ENCODE data around the gene LNX2.

LNX2 gene

DNA sequence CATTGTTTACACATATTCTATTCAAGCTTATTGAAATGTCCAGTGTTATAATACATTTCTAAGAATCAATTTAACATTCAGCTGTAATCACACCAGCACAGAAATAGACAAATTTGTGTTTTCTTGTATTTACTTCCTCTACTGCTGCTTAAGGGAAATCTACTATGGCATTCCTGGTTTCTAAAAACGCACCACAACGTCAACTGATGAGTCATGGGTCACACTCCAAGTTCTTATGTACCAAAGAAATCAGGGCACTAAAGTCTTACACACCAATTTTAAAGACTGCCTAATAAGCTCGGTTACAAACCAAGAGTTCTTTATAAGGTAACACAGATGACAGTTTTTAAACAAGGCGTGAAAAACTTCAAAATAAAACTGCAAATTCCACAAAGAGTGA, 13.2 kb downstream of the LNX2 start:
- DNase-seq: no peak

- DNase-seq: no peak
These were observed 14.6 kb downstream of the LNX2 start for GRCh38 chr13:27605610-27606200.

GRCh38 chr13:27605099-27605498, 15.2 kb downstream of the LNX2 start:
- DNase-seq: no peak

DNA sequence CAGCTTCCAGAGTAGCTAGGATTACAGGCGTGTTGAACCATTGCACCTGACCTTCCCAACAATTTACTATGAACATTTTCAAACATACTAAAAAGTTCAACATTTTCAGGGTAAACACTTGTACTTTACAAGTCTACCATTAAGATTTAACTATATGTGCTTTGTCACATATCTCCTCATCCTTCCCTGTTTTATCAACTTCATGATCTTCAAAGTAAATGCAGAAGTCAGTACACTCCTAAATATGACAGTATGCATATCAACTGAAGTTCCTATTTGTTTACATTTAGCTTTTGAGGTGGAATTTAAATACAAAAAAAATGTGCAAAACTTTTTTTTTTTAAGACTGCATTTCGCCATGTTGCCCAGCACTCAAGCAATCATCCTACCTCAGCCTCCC, 18.5 kb downstream of the LNX2 start:
- DNase-seq: no peak

DNA sequence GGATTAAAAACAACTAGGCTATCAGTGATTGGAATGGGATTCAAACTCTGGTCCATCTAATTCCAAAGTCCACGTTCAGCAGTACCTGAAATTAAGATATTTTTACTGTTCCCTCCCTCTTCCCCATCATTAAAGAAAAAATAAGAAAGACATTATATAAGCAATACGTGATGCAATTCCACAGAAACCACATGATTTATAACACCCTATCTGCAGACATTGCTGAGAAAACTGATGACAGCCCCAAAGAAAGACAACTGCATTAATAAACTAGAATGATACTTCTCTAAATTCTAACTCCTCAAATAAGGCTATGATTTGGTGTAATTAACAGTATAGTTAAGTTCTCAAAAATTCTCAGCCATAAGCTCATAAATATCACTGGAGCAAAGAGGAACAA, 19.1 kb downstream of the LNX2 start:
- DNase-seq: no peak

GRCh38 chr13:27600711-27601110, 19.6 kb downstream of the LNX2 start:
- no peak for DNase-seq

DNA sequence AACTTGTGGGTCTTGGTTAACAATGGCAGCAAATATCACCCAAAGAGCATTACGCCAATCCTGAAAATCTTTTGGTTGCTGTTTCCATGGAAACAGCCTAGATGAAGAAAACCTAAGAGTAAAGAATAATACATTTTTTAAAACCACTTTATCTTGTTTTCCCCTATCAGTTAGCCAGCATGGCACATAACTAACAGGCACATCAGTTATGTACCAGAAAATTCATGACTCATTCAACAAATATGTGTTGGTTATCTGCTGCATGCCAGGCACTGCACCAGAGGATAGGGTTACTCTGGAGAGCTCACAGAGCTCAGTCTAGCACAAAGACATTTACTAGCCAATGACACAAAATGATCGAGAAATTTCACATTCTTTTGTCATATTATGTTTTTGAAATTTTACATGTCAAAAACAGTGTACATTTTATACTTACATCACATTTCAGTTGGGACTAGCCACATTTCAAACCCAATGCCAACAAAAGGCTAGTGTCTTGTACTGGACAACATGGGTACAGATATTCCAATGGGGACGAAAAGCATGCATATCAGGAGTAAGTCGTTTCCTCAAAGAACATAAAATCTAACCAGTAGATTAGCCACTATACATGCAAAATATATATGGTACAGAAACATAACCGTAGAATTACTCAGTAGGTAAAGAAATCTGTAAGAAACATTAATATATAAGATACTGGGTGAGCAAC, 20.3 kb downstream of the LNX2 start:
- no peak for DNase-seq

GRCh38 chr13:27599096-27599495, 21.2 kb downstream of the LNX2 start:
- DNase-seq: no peak

GRCh38 chr13:27595055-27595811, 25.1 kb downstream of the LNX2 start:
- no peak for DNase-seq

DNA sequence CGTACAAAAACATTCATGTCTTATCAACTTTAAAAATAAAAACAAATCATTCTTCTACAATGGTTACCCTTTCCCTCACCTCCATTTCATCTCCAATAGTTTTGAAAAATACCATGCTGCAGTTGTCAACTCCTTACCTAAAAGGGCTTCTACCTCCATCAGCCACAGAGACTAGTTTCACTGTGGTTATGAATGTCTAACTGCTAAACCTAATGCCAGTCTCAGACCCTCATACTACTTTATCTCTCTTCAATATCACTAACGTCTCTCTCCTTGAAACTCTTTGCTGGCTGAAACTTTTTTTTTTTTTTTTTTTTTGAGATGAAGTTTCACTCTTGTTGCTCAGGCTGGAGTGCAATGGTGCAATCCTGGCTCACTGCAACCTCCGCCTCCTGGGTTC, 27.1 kb downstream of the LNX2 start:
- no peak for DNase-seq

- no peak for DNase-seq
These were observed 27.5 kb downstream of the LNX2 start for GRCh38 chr13:27592865-27593264.

DNA sequence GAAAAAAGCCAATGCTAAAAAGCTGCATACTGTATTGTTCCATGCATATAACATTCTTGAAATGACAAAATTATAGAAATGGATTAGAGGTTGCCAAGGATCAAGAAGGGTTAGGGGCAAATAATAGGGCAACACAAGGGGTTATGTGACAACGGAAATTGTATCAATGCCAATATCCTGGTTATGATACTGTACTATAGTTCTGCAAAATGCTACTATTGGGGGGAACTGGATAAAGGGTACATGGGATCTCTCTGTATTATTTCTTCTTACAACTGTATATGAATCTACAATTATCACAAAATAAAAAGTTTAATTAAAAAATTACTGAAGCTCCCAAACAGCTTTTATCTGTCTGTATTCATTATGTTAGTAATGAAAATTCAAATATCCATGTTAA, 31.9 kb downstream of the LNX2 start:
- no peak for DNase-seq

DNA sequence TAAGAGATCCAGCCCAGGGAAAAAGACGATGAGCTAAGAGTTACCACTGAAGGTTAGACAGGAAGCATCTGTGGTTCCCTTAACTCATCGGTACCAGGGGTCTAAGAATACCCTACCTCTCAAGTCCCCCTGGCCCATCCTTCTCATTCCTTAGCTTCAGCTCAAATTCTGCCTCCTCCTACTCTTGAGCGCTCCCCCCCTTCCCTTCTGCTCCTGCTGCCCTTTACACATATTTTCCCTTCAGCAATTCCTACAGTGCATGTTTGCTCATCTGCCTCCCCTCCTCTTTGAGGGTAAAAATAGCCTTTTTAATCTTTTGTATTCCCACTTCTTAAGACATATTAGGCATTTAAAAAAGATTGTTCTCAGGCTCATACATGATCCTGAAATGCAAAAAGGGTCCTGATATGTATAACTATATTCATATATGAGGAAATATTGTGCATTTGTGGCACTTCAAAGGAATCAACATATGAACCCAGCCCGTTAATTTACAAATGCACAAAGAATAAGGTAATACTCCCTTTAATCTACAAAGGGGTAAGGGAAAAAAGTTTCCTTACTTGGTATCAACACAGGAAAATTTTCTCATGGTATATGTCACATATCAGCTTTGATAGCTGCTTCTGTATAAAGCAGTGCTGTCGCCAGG, 33.1 kb downstream of the LNX2 start:
- no peak for DNase-seq

GRCh38 chr13:27583645-27584044, 36.7 kb downstream of the LNX2 start:
- no peak for DNase-seq

- DNase-seq: peak in 5 of 58 donors; percentile 1 to 23 (median 2)
These were observed 42.0 kb downstream of the LNX2 start for GRCh38 chr13:27578121-27579030.

- DNase-seq: no peak
These were observed 45.7 kb downstream of the LNX2 start for GRCh38 chr13:27574661-27575060.

DNA sequence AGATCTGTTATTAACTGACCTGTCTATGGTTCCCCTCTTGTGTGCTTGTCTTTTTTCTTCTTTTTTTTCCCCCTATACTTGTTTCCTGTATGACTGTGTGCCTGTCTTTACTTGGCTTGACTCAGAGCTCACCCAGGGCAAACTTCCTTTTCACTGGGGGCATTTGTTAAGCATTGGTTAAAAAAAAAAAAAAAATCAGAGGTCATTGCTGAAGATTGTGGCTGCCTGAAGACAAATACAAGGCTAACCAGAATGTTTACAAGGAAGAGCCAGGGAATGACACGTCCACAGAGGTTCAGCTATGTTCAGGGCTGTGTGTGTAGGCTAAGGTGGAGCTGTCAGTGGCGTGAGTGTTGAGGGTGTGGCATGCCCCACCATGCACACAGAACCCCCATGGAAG, 47.1 kb downstream of the LNX2 start:
- DNase-seq: no peak

- DNase-seq: no peak
These were observed 48.0 kb downstream of the LNX2 start for GRCh38 chr13:27572234-27572901.

- no peak for DNase-seq
These were observed 49.4 kb downstream of the LNX2 start for GRCh38 chr13:27570906-27571305.

DNA sequence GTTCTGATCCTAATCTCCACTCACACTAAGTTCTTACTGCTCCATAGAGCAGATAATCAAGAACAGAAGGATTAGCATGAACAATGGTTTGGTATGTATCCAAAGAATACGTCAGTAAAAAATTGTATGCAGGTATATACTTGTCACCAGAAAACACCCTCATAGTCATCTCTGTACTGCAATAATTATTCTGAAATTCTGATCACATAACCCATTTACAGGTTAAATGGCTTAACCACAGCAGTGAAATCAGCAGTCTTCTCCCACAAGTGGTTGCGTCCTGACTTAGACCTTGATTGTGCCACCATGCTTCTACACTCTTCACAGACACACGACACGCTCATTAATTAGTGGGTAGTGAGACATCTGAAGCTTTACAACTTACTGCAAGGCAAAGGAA, 50.9 kb downstream of the LNX2 start:
- no peak for DNase-seq

DNA sequence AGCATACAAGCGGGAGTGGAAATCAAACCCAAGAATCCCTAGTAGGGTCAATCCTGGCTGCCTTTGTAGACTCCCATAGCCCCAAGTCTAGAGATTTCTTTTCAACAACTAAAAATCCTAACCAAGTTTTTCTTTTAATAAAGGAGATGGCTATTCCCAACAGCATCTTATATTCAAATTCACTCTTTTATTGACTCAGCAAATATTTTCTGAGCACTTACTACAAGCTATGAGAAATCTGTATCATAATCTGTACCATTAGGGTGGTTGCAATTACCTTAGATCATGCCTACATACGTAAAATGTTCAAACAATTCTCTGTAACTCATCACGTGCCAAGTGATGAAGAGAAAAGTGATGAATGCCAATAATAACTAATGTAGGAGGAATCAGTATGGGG, 54.5 kb downstream of the LNX2 start:
- no peak for DNase-seq

Measured in anterior cingulate cortex (tissue), 58 donors.